Osteocyte (in vitro differentiated cells): Measurements from ENCODE around the gene ZNF668. TPM values are rescaled to one million over a fixed set of nuclear protein-coding genes. Genes with fewer than 3 reads are reported as not detected.

Experiments used
- DNase-seq: peaks from one replicate; pipeline ENCODE4 v3.0.0; 2021; ENCODE audit warnings: mixed read lengths; ENCODE audit not compliant: unreplicated experiment; ENCODE audit errors: extremely low spot score
- H3K27ac Mint-ChIP-seq: one replicate; pipeline ENCODE4 v1.8.0; 2021; ENCODE audit warnings: mild to moderate bottlenecking, mixed read lengths; ENCODE audit not compliant: unreplicated experiment
- H3K27me3 Mint-ChIP-seq: one replicate; pipeline ENCODE4 v1.8.0; 2021; ENCODE audit warnings: mixed read lengths; ENCODE audit not compliant: unreplicated experiment
- H3K36me3 Mint-ChIP-seq: one replicate; pipeline ENCODE4 v1.8.0; 2021; ENCODE audit warnings: mixed read lengths; ENCODE audit not compliant: unreplicated experiment
- H3K4me1 Mint-ChIP-seq: one replicate; pipeline ENCODE4 v1.8.0; 2021; ENCODE audit warnings: mixed read lengths; ENCODE audit not compliant: unreplicated experiment
- H3K4me3 Mint-ChIP-seq: one replicate; pipeline ENCODE4 v1.8.0; 2021; ENCODE audit warnings: mild to moderate bottlenecking, moderate library complexity, mixed read lengths; ENCODE audit not compliant: unreplicated experiment
- H3K9me3 Mint-ChIP-seq: one replicate; pipeline ENCODE4 v1.8.0; 2021; ENCODE audit warnings: mixed read lengths; ENCODE audit not compliant: unreplicated experiment
- total RNA-seq: library from RNA; stranded (reverse); gene quantifications from 2 replicates; pipeline ENCODE4 v1.2.1, GENCODE V29; 2021
- TF ChIP-seq, protein P1 (sequence below): fragments of 200-600 bp; sonication (generic); IDR thresholded peaks from 2 replicates; pipeline ENCODE4 v1.5.0; 2021; ENCODE audit warnings: antibody characterized with exemption, mild to moderate bottlenecking, moderate library complexity

The ZNF668 gene
- total RNA-seq, 1 donor from 2014 or later: 13.2 TPM

DNA sequence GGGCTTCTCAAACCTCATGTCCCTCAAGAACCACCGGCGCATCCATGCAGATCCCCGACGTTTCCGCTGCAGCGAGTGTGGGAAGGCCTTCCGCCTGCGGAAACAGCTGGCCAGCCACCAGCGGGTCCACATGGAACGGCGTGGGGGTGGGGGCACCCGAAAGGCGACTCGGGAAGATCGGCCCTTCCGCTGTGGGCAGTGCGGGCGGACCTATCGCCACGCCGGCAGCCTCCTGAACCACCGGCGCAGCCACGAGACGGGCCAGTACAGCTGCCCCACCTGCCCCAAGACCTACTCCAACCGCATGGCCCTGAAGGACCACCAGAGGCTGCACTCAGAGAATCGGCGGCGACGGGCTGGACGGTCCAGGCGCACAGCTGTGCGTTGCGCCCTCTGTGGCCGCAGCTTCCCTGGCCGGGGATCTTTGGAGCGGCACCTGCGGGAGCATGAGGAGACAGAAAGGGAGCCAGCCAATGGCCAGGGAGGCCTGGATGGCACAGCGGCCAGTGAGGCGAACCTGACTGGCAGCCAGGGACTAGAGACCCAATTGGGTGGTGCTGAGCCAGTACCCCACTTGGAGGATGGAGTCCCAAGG is 6.1 kb upstream of the ZNF668 start:
- no peak for DNase-seq

DNA sequence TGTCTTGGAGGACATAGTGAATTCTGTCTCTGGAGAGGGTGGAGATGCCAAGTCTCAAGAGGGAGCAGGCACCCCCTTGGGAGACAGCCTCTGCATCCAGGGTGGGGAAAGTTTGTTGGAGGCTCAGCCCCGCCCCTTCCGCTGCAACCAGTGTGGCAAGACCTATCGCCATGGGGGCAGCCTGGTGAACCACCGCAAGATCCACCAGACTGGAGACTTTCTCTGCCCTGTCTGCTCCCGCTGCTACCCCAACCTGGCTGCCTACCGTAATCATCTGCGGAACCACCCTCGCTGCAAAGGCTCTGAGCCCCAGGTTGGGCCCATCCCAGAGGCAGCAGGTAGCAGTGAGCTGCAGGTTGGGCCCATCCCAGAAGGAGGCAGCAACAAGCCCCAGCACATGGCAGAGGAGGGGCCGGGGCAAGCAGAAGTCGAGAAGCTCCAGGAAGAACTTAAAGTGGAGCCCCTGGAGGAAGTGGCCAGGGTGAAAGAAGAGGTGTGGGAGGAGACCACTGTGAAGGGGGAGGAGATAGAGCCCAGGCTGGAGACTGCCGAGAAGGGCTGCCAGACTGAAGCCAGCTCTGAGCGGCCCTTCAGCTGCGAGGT is 5.4 kb upstream of the ZNF668 start:
- H3K4me1 Mint-ChIP-seq: peaks cover 12% of the 10 kb centered on the region
- no peak overlapping the region for H3K27ac Mint-ChIP-seq
- H3K36me3 Mint-ChIP-seq: peaks cover 23% of the 10 kb centered on the region
- no peaks in the 10 kb centered on the region for H3K9me3 Mint-ChIP-seq
- H3K27me3 Mint-ChIP-seq: no peaks in the 10 kb centered on the region
- no peak for DNase-seq
- H3K4me3 Mint-ChIP-seq: no peak overlapping the region
- TF ChIP-seq, protein P1, sequence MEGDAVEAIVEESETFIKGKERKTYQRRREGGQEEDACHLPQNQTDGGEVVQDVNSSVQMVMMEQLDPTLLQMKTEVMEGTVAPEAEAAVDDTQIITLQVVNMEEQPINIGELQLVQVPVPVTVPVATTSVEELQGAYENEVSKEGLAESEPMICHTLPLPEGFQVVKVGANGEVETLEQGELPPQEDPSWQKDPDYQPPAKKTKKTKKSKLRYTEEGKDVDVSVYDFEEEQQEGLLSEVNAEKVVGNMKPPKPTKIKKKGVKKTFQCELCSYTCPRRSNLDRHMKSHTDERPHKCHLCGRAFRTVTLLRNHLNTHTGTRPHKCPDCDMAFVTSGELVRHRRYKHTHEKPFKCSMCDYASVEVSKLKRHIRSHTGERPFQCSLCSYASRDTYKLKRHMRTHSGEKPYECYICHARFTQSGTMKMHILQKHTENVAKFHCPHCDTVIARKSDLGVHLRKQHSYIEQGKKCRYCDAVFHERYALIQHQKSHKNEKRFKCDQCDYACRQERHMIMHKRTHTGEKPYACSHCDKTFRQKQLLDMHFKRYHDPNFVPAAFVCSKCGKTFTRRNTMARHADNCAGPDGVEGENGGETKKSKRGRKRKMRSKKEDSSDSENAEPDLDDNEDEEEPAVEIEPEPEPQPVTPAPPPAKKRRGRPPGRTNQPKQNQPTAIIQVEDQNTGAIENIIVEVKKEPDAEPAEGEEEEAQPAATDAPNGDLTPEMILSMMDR: no peak

More for the DNA sequence above, 6.1 kb upstream of the ZNF668 start:
- Mint-ChIP-seq H3K27ac (no peak overlapping the region), H3K4me1 (peaks cover 5% of the 10 kb centered on the region), H3K36me3 (peaks cover 23% of the 10 kb centered on the region), H3K9me3 (no peaks in the 10 kb centered on the region), H3K4me3 (no peak overlapping the region), H3K27me3 (no peaks in the 10 kb centered on the region)
- TF ChIP-seq, protein P1: no peak

DNA sequence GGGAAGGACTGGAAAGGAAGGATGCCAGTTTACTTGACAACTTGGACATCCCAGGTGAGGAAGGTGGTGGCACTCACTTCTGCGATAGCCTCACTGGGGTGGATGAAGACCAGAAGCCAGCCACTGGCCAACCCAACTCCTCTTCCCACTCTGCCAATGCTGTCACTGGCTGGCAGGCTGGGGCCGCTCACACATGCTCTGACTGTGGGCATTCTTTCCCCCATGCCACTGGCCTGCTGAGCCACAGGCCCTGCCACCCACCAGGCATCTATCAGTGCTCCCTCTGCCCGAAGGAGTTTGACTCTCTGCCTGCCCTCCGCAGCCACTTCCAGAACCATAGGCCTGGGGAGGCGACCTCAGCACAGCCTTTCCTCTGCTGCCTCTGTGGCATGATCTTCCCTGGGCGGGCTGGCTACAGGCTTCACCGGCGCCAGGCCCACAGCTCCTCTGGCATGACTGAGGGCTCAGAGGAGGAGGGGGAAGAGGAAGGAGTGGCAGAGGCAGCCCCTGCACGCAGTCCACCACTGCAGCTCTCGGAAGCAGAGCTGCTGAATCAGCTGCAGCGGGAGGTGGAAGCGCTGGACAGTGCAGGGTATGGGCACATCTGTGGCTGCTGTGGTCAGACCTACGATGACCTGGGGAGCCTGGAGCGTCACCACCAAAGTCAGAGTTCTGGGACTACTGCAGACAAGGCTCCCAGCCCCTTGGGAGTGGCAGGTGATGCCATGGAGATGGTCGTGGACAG is 4.7 kb upstream of the ZNF668 start:
- peaks cover 12% of the 10 kb centered on the region for H3K4me1 Mint-ChIP-seq
- H3K27me3 Mint-ChIP-seq: no peaks in the 10 kb centered on the region
- H3K9me3 Mint-ChIP-seq: no peaks in the 10 kb centered on the region
- H3K4me3 Mint-ChIP-seq: no peak overlapping the region
- H3K36me3 Mint-ChIP-seq: peaks cover 23% of the 10 kb centered on the region
- no peak overlapping the region for H3K27ac Mint-ChIP-seq
- DNase-seq: no peak
- TF ChIP-seq, protein P1: no peak

DNA sequence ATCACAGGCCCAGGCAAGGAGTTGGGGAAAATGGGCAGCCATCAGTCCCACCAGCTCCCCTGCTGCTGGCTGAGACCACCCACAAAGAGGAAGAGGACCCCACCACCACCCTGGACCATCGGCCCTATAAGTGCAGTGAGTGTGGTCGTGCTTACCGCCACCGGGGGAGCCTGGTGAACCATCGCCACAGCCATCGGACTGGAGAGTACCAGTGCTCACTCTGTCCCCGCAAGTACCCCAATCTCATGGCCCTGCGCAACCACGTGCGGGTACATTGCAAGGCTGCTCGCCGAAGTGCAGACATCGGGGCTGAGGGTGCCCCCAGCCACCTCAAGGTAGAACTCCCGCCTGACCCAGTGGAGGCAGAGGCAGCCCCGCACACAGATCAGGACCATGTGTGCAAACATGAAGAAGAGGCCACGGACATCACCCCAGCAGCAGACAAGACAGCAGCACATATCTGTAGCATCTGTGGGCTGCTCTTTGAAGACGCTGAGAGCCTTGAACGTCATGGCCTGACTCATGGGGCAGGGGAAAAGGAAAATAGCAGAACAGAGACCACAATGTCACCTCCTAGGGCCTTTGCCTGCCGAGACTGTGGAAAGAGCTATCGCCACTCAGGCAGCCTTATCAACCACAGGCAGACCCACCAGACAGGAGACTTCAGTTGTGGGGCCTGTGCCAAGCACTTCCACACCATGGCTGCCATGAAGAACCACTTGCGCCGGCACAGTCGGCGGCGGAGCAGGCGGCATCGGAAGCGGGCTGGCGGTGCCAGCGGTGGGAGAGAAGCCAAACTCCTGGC is 3.8 kb upstream of the ZNF668 start:
- H3K9me3 Mint-ChIP-seq: no peaks in the 10 kb centered on the region
- H3K27ac Mint-ChIP-seq: no peak overlapping the region
- H3K4me1 Mint-ChIP-seq: peaks cover 12% of the 10 kb centered on the region
- no peak for DNase-seq
- H3K36me3 Mint-ChIP-seq: peaks cover 21% of the 10 kb centered on the region
- no peaks in the 10 kb centered on the region for H3K27me3 Mint-ChIP-seq
- TF ChIP-seq, protein P1: no peak
- no peak overlapping the region for H3K4me3 Mint-ChIP-seq
